ENCODE results near the gene SH2D7. TPM values are rescaled to one million over a fixed set of nuclear protein-coding genes. Genes with fewer than 3 reads are reported as not detected.
"Not testable (repeated sequence)": the region's sequence is repeated elsewhere in the genome, so short reads cannot be mapped to it uniquely, and the experiment has no call there.

The SH2D7 gene
- total RNA-seq, 1 donor from 2014 or later, result not detected

GRCh38 chr15:78148392-78149067, 56.2 kb downstream of the SH2D7 start:
- peak overlapping the region; percentile 81 for H3K4me3 ChIP-seq
- peak in 1 of 2 donors; percentile 1 for ATAC-seq
- H3K27me3 ChIP-seq (ENCODE audit: low read depth), result no peaks in the 10 kb centered on the region
- intact Hi-C loops (cut with DNase I), result no loop called here
- peak overlapping the region; percentile 88 for H3K27ac ChIP-seq
- TF ChIP-seq, protein P1, sequence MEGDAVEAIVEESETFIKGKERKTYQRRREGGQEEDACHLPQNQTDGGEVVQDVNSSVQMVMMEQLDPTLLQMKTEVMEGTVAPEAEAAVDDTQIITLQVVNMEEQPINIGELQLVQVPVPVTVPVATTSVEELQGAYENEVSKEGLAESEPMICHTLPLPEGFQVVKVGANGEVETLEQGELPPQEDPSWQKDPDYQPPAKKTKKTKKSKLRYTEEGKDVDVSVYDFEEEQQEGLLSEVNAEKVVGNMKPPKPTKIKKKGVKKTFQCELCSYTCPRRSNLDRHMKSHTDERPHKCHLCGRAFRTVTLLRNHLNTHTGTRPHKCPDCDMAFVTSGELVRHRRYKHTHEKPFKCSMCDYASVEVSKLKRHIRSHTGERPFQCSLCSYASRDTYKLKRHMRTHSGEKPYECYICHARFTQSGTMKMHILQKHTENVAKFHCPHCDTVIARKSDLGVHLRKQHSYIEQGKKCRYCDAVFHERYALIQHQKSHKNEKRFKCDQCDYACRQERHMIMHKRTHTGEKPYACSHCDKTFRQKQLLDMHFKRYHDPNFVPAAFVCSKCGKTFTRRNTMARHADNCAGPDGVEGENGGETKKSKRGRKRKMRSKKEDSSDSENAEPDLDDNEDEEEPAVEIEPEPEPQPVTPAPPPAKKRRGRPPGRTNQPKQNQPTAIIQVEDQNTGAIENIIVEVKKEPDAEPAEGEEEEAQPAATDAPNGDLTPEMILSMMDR (IDR thresholded peaks at IDR 0.05), result no peak
- no peaks in the 10 kb centered on the region for H3K9me3 ChIP-seq
- no peak for DNase-seq
- peaks cover 26% of the 10 kb centered on the region for H3K4me1 ChIP-seq
- H3K36me3 ChIP-seq, result no peaks in the 10 kb centered on the region

GRCh38 chr15:78149068-78149804, 56.9 kb downstream of the SH2D7 start, which contains the start of gene IDH3A:
Gene IDH3A (plus strand): TSS chr15:78149362. CDS start chr15:78149404, 42 bp downstream.
- Histone ChIP-seq H3K9me3 (no peaks in the 10 kb centered on the region), H3K4me3 (peak within 1 kb of the TSS; percentile 81), H3K27me3 (ENCODE audit: low read depth) (no peaks in the 10 kb centered on the region), H3K4me1 (peaks cover 26% of the 10 kb centered on the region), H3K27ac (peak within 1 kb of the TSS; percentile 88), H3K36me3 (no peaks in the 10 kb centered on the region)
- intact Hi-C loops (cut with DNase I), result no loop called here
- TF ChIP-seq, protein P1 (IDR thresholded peaks at IDR 0.05), result no peak
- DNase-seq (peak; percentile 100), ATAC-seq (peak; percentile 100)

- no peak for DNase-seq
- Histone ChIP-seq H3K9me3 (no peaks in the 10 kb centered on the region), H3K4me1 (peaks cover 30% of the 10 kb centered on the region), H3K4me3 (peak overlapping the region; percentile 81), H3K36me3 (no peaks in the 10 kb centered on the region), H3K27ac (peak overlapping the region; percentile 88), H3K27me3 (ENCODE audit: low read depth) (no peaks in the 10 kb centered on the region)
- intact Hi-C loops (cut with DNase I), result no loop called here
- TF ChIP-seq, protein P1 (IDR thresholded peaks at IDR 0.05), result no peak
- peak; percentile 40 to 72 for ATAC-seq
Observed at GRCh38 chr15:78149805-78150751, 57.7 kb downstream of the SH2D7 start.

GRCh38 chr15:78151075-78151474, 58.7 kb downstream of the SH2D7 start:
- H3K4me1 ChIP-seq, result peaks cover 40% of the 10 kb centered on the region
- intact Hi-C loops (cut with DNase I); H3K4me3 ChIP-seq; DNase-seq; H3K36me3 ChIP-seq; H3K27ac ChIP-seq; H3K9me3 ChIP-seq; ATAC-seq; H3K27me3 ChIP-seq (ENCODE audit: low read depth): not testable (repeated sequence)

Other genes starting within 250 kb of the SH2D7 start
- gene TBC1D2B, start 14.8 kb upstream of the SH2D7 start, total RNA-seq, result 69.8 TPM
- 2.2 TPM for gene CIB2, start 38.9 kb downstream of the SH2D7 start, total RNA-seq
- gene IDH3A, start 56.8 kb downstream of the SH2D7 start, total RNA-seq, result 78.3 TPM
- 1.8 TPM for gene ACSBG1, start 142.0 kb downstream of the SH2D7 start, total RNA-seq
- gene DNAJA4, start 172.0 kb downstream of the SH2D7 start, total RNA-seq, result 34.4 TPM
- gene SKIC8, start 207.0 kb downstream of the SH2D7 start, total RNA-seq, result 44.4 TPM
- not detected for gene CRABP1, start 247.8 kb downstream of the SH2D7 start, total RNA-seq

Data from lower lobe of right lung (tissue), 2 donors.